Heart right ventricle (tissue), 16 donors: ENCODE measurements around the gene ATP1B2. TPM values are rescaled to one million over a fixed set of nuclear protein-coding genes. Genes with fewer than 3 reads are reported as not detected.

Source experiments
- ATAC-seq, 8 donors: fragments of 200-7000 bp; cut with Tn5 transposase; one replicate each; pipeline ENCODE4 v1.9.1; 2020; ENCODE audit warnings: mild to moderate bottlenecking in 8 of 8, moderate library complexity in 8 of 8, moderate number of reproducible peaks in 1 of 8
- DNase-seq, 2 donors: peaks; one replicate each; pipeline ENCODE4 v3.0.0-alpha.2; 2020
- H3K27ac ChIP-seq, 10 donors: fragments of 200-600 bp; sonication (generic) in 2 of 10; one replicate each; pipeline versions ENCODE4 v1.5.0 to v1.8.0; 2020 to 2022; ENCODE audit warnings: mild to moderate bottlenecking in 3 of 10
- H3K27me3 ChIP-seq, 7 donors: fragments of 200-600 bp; one replicate each; pipeline ENCODE4 v1.8.0; 2021 to 2022; ENCODE audit warnings: mild to moderate bottlenecking in 2 of 7
- H3K36me3 ChIP-seq, 9 donors: fragments of 200-600 bp; sonication (generic) in 1 of 9; one replicate each; pipeline versions ENCODE4 v1.5.0 to v1.8.0; 2020 to 2022; ENCODE audit warnings: mild to moderate bottlenecking in 2 of 9
- H3K4me1 ChIP-seq, 9 donors: fragments of 200-600 bp; sonication (generic) in 1 of 9; one replicate each; pipeline versions ENCODE4 v1.5.0 to v1.8.0; 2020 to 2022; ENCODE audit warnings: mild to moderate bottlenecking in 4 of 9
- H3K4me3 ChIP-seq, 10 donors: fragments of 200-600 bp; sonication (generic) in 2 of 10; one replicate each; pipeline versions ENCODE4 v1.5.0 to v1.8.0; 2020 to 2022; ENCODE audit warnings: mild to moderate bottlenecking in 7 of 10, moderate library complexity in 2 of 10
- H3K9me3 ChIP-seq, 11 donors: fragments of 200-600 bp in 10 of 11; sonication (generic) in 2 of 11; one replicate each; pipeline versions ENCODE4 v1.5.0 to v1.8.0; 2013 to 2022; ENCODE audit warnings: mild to moderate bottlenecking in 2 of 11, control low read depth in 1 of 11, moderate library complexity in 1 of 11
- WGBS, 2 donors: extraction: QIAGEN DNeasy Blood & Tissue Kit; methylation state at CpG; one replicate each; pipeline ENCODE4 v1.1.7; 2013; ENCODE audit warnings: inconsistent platforms in 1 of 2; 5-methylcytosine and 5-hydroxymethylcytosine counted together
- intact Hi-C, 10 donors: fragments of 100-400 bp; cut with DNase I; formaldehyde crosslinking; loops; one replicate each; pipeline versions ENCODE4 v1.11.1 to v1.14.2; 2022
- polyA plus RNA-seq, 2 donors: library from polyadenylated mRNA; stranded (reverse); fragments of 200-250 nt; gene quantifications; one replicate each; pipeline ENCODE4 v1.2.3, GENCODE V29; 2013
- total RNA-seq, 10 donors: library from RNA; stranded (reverse); fragmentation: NEBNext Ultra II Directional in 3 of 10; extraction: Animal tissue kit (Norgen Biotek cat#: 25700) in 3 of 10; gene quantifications; one replicate each; pipeline versions ENCODE4 v1.2.1 to v1.2.4, GENCODE V29; 2021 to 2023
- TF ChIP-seq, protein P1 (sequence below), 9 donors: fragments of 200-600 bp; sonication (generic) in 2 of 9; IDR thresholded peaks; one replicate each; pipeline versions ENCODE4 v1.5.0 to v1.8.0; 2021 to 2022; ENCODE audit warnings: antibody characterized with exemption in 9 of 9, mild to moderate bottlenecking in 5 of 9, moderate library complexity in 1 of 9
- donor health status: Arrhythmogenic right ventricular cardiomyopathy.
- donor health status: ischemic (EF 13 %, LVEDD 7.1; RV severe dilation, severe dysfunction).
- donor health status: healthy with polysubstance abuse.
- donor health status: DM: no; HTN: yes; CAD: no.
- donor health status: DM: no; HTN: no; CAD: no.
- donor health status: ischemic (EF 25% LVEDD 6.9; RV normal size, moderate dysfunction).
- donor health status: ischemic (EF 25% LVEDD 5.7; RV mildly dilated, moderate dysfunction).
- donor health status: healthy.
- donor health status: DM: yes; HTN: yes; CAD: no.
- donor health status: Ischemic cardiomyopathy.
- donor health status: ischemic (EF 35%, LVEDD 5.7; RV mildly dilated, moderate dysfunction).
- donor health status: nonischemic (EF 11% LVEDD 7.7; RV severe dilation, severe dysfunction).
- donor health status: DM: yes; HTN: yes; CAD: no.
- donor health status: PGD.
- donor health status: ischemic (EF 29% LVEDD 5.4; RV normal size, mild dysfunction).
- donor health status: nonischemic (EF 23%, LVEDD 6.1; RV moderate dilation, normal function).

Gene ATP1B2
- total and polyA plus RNA-seq, 12 donors, result 0.91 to 6.5 (median 3.9) TPM

DNA sequence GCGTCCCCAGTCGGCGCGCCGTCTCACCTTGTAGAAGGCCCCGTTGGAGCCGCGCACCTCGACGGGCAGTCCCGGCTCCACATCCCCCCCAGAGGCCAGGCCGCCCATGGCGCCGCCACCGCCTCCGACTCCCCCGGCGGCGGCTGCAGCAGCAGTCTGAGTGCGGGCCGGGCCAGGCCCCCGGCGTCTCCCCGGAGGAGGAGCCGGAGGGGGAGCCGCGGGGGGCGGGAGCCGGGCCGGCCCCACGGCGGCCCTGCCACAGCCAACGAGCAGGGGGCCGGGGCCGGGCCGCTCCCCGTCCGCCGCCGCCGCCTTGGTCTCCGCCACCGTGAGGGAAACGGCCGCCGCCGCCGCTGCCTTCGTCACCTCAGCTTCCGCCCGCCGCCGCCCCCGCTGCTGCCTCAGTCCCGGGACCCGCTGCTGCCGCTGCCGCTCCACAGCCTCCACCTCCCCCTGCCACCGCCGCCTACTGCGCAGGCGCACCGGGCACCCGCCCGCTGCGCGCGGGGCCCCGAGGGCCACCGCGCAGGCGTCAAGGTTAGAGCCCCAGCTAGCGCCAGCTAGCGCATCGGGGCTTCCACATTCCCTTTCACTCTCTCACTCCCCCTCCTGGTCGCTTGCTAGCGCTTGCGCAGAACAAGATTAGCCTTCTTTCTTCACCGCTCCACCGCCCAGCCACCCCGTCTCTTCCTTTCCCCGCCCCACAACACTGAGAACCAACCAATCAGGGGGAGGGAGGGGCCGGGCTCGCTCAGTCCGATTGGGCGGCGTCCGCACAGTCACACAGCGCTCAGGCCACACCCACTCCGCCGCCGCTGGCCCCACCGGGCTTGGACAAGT, 36.1 kb upstream of the ATP1B2 start, which contains the start of gene FXR2:
TSS of gene FXR2 (minus strand) at position 473 of the 840 bp plus-strand sequence. CDS start at position 108, 365 bp downstream.
- H3K9me3 ChIP-seq, result no peaks in the 10 kb centered on the region
- DNase-seq (peak; percentile 99 to 100), ATAC-seq (peak; percentile 97 to 99 (median 99))
- H3K27ac ChIP-seq, result peak within 1 kb of the TSS; percentile 76 to 98 (median 92)
- peaks cover 0 to 17% (median 5%) of the 10 kb centered on the region in 9 donors for H3K36me3 ChIP-seq
- WGBS, 2 donors, result 1% methylated on average over 73 to 92 of the region's 93 CpGs
- peak within 1 kb of the TSS; percentile 45 to 96 (median 88) for H3K4me3 ChIP-seq
- H3K4me1 ChIP-seq, result peaks cover 2 to 52% (median 34%) of the 10 kb centered on the region in 9 donors
- no peaks in the 10 kb centered on the region for H3K27me3 ChIP-seq
- TF ChIP-seq, protein P1, sequence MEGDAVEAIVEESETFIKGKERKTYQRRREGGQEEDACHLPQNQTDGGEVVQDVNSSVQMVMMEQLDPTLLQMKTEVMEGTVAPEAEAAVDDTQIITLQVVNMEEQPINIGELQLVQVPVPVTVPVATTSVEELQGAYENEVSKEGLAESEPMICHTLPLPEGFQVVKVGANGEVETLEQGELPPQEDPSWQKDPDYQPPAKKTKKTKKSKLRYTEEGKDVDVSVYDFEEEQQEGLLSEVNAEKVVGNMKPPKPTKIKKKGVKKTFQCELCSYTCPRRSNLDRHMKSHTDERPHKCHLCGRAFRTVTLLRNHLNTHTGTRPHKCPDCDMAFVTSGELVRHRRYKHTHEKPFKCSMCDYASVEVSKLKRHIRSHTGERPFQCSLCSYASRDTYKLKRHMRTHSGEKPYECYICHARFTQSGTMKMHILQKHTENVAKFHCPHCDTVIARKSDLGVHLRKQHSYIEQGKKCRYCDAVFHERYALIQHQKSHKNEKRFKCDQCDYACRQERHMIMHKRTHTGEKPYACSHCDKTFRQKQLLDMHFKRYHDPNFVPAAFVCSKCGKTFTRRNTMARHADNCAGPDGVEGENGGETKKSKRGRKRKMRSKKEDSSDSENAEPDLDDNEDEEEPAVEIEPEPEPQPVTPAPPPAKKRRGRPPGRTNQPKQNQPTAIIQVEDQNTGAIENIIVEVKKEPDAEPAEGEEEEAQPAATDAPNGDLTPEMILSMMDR (IDR thresholded peaks at IDR 0.05), result peak in 8 of 9 donors; percentile 58 to 84 (median 72)
- intact Hi-C loops, result loop anchor here in 2 of 10 donors (2.0 to 5.0 kb wide), 2 partner anchors 72 to 73 kb away; partner anchors contain the start of genes TP53 (in 2 of the 2) and WRAP53 (in 1 of the 2)

DNA sequence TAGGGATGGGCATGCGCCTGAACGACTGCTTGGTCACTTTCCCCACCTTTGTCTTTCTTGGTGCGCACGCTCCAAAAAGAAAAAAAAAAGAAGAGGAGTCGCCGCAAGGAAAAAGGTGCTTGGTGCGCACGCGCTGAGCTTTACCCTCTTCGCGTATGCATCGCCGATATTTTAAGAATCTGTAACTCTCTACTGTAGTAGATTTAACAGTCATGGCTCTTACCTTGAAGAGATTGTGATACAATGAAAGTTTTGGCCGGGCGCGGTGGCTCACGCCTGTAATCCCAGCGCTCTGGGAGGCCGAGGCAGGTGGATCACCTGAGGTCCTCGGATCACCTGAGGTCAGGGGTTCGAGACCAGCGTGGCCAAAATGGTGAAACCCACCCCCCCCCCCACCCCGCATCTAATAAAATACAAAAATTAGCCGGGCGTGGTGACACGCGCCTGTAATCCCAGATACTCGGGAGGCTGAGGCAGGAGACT, 35.4 kb upstream of the ATP1B2 start:
- ATAC-seq, result no peak
- intact Hi-C loops, result loop anchor here in 1 of 10 donors (2.0 kb wide), 1 partner anchor 71 kb away; the partner anchor contains the start of gene TP53
- WGBS, 2 donors, result 6 to 9% methylated on average over 28 of the region's 28 CpGs
- peaks cover 0 to 14% (median 5%) of the 10 kb centered on the region in 9 donors for H3K36me3 ChIP-seq
- H3K9me3 ChIP-seq, result no peaks in the 10 kb centered on the region
- DNase-seq, result no peak
- TF ChIP-seq, protein P1 (IDR thresholded peaks at IDR 0.05), result no peak
- peak overlapping the region in 9 of 10 donors; percentile 79 to 98 (median 88) for H3K27ac ChIP-seq
- H3K27me3 ChIP-seq, result no peaks in the 10 kb centered on the region
- peaks cover 2 to 45% (median 34%) of the 10 kb centered on the region in 9 donors for H3K4me1 ChIP-seq
- H3K4me3 ChIP-seq, result peak overlapping the region in 9 of 10 donors; percentile 24 to 93 (median 57)

DNA sequence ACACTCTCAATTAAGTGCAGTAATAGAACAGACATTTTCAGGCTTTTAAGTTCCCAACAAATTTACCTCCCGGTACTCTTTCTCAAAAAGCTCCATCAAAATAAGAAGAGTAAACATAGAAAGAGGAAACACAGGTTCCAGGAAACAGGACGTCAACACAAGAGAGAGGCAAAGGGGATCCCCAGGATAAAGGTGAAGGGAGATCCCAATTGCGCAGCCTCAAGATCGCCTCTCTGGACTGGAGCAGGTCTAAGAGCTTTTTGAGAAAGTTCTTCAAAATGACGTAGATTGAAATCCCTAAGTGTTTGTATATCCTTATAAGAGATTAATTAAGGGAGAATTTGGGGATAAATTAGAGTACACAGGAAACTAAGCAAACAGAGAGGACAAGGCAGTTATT, 32.1 kb upstream of the ATP1B2 start:
- intact Hi-C loops, result no loop called here
- TF ChIP-seq, protein P1 (IDR thresholded peaks at IDR 0.05), result no peak
- no peak for DNase-seq
- 74 to 77% methylated on average over 5 of the region's 5 CpGs for WGBS, 2 donors
- Histone ChIP-seq H3K9me3 (no peaks in the 10 kb centered on the region), H3K36me3 (no peaks in the 10 kb centered on the region), H3K4me3 (no peak overlapping the region), H3K27ac (no peak overlapping the region), H3K4me1 (peaks cover 0 to 12% (median 5%) of the 10 kb centered on the region in 9 donors), H3K27me3 (no peaks in the 10 kb centered on the region)
- ATAC-seq, result no peak

DNA sequence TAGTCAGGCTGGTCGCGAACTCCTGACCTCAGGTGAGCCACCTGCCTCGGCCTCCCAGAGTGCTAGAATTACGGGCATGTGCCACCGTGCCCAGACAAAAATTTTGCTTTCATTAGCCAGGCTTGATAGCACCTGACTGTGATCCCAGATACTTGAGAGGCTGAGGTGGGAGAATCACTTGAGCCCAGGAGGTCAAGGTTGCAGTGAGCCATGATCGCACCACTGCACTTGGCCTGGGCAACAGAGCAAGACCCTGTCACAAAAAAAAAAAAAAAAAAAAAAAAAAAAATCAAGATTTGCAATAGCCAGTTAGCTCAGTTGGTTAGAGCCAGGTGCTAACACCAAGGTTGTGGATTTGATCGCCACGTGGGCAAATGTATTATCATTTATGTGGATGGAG, 29.9 kb upstream of the ATP1B2 start:
- Histone ChIP-seq H3K9me3 (no peaks in the 10 kb centered on the region), H3K36me3 (peaks cover 0 to 6% (median 0%) of the 10 kb centered on the region in 9 donors), H3K4me3 (no peak overlapping the region), H3K4me1 (peaks cover 0 to 1% (median 0%) of the 10 kb centered on the region in 9 donors), H3K27me3 (no peaks in the 10 kb centered on the region), H3K27ac (no peak overlapping the region)
- TF ChIP-seq, protein P1 (IDR thresholded peaks at IDR 0.05), result no peak
- ATAC-seq, result no peak
- WGBS, 2 donors, result 92 to 96% methylated on average over 8 of the region's 8 CpGs
- intact Hi-C loops, result no loop called here
- DNase-seq, result no peak
